Smooth muscle cell (in vitro differentiated cells): ENCODE measurements around the gene NEO1. TPM values are rescaled to one million over a fixed set of nuclear protein-coding genes. Genes with fewer than 3 reads are reported as not detected.

Source experiments
- DNase-seq: peaks from one replicate; lab custom pipeline; 2025; ENCODE audit not compliant: unreplicated experiment; lab: John Stamatoyannopoulos, UW
- H2AFZ ChIP-seq: fragments of 200-600 bp; sonication (generic); 2 replicates; pipeline ENCODE4 v1.6.0; 2016; ENCODE audit warnings: antibody characterized with exemption, low read depth, mild to moderate bottlenecking
- H3F3A ChIP-seq: fragments of 200-600 bp; sonication (generic); 2 replicates; pipeline ENCODE4 v1.6.0; 2017; ENCODE audit warnings: antibody characterized with exemption, low read depth
- H3K27ac ChIP-seq: fragments of 200-600 bp; sonication (generic); 2 replicates; pipeline ENCODE4 v1.5.1; 2016; ENCODE audit warnings: low read depth, mild to moderate bottlenecking
- H3K27me3 ChIP-seq: fragments of 200-600 bp; sonication (generic); 2 replicates; pipeline ENCODE4 v1.6.1; 2016; ENCODE audit warnings: low read depth, mild to moderate bottlenecking
- H3K36me3 ChIP-seq: fragments of 200-600 bp; sonication (generic); 2 replicates; pipeline ENCODE4 v1.5.1; 2016; ENCODE audit warnings: low read depth
- H3K4me1 ChIP-seq: fragments of 200-600 bp; sonication (generic); 2 replicates; pipeline ENCODE4 v1.5.1; 2016; ENCODE audit warnings: low read depth
- H3K4me2 ChIP-seq: fragments of 200-600 bp; sonication (generic); 2 replicates; pipeline ENCODE4 v1.6.0; 2016; ENCODE audit warnings: mild to moderate bottlenecking
- H3K4me3 ChIP-seq: fragments of 200-600 bp; sonication (generic); 2 replicates; pipeline ENCODE4 v1.5.1; 2016; ENCODE audit warnings: mild to moderate bottlenecking
- H3K79me2 ChIP-seq: fragments of 200-600 bp; sonication (generic); 2 replicates; pipeline ENCODE4 v1.6.0; 2016; ENCODE audit warnings: low read depth, mild to moderate bottlenecking
- H3K9ac ChIP-seq: fragments of 200-600 bp; sonication (generic); 2 replicates; pipeline ENCODE4 v1.6.0; 2016; ENCODE audit warnings: low read depth
- H3K9me3 ChIP-seq: fragments of 200-600 bp; sonication (generic); replicated peaks from 2 replicates; pipeline ENCODE4 v1.5.1; 2016; ENCODE audit warnings: low read depth
- H4K20me1 ChIP-seq: fragments of 200-600 bp; sonication (generic); 2 replicates; pipeline ENCODE4 v1.6.0; 2016; ENCODE audit warnings: low read depth
- CTCF ChIP-seq: fragments of 200-600 bp; sonication (generic); IDR thresholded peaks from 2 replicates; pipeline ENCODE4 v1.5.1; 2017; ENCODE audit warnings: borderline replicate concordance, mild to moderate bottlenecking, antibody characterized with exemption; ENCODE audit not compliant: insufficient read depth, poor library complexity, severe bottlenecking
- WGBS: methylation state at CpG from one replicate; pipeline ENCODE4 v1.1.7; 2016; ENCODE audit warnings: low lambda C conversion rate; 5-methylcytosine and 5-hydroxymethylcytosine counted together
- polyA plus RNA-seq: library from polyadenylated mRNA; unstranded; fragments of >200 nt; fragmentation: Nextera tagmentation; extraction: Ambion mirVana; gene quantifications from 2 replicates; pipeline ENCODE4 v1.2.1, GENCODE V29; 2016
- total RNA-seq: library from RNA; depleted of rRNA; stranded (reverse); fragments of >200 nt; gene quantifications from 2 replicates; pipeline ENCODE4 v1.2.3, GENCODE V29; 2014

NEO1 gene
- total and polyA plus RNA-seq, 2 experiments from 2014 or later, result 4.9 to 21.8 TPM

GRCh38 chr15:73346735-73347312 is 294.6 kb downstream of the NEO1 start:
- TF ChIP-seq CTCF, result no peak
- Histone ChIP-seq H3K4me1 (no peaks in the 10 kb centered on the region), H3K36me3 (no peaks in the 10 kb centered on the region), H3F3A (no peaks in the 10 kb centered on the region), H4K20me1 (no peaks in the 10 kb centered on the region), H3K4me2 (no peak overlapping the region), H3K27ac (no peak overlapping the region), H3K27me3 (peaks cover 4% of the 10 kb centered on the region), H3K4me3 (no peak overlapping the region), H3K9ac (no peak overlapping the region), H3K79me2 (no peaks in the 10 kb centered on the region), H2AFZ (no peak overlapping the region), H3K9me3 (no peaks in the 10 kb centered on the region)
- peak; percentile 6 for DNase-seq
- 43% methylated on average over 9 of the region's 9 CpGs for WGBS

GRCh38 chr15:73349191-73349590 is 296.9 kb downstream of the NEO1 start:
- Histone ChIP-seq H3K9ac (no peak overlapping the region), H3K4me3 (no peak overlapping the region), H3F3A (no peaks in the 10 kb centered on the region), H3K4me2 (no peak overlapping the region), H3K36me3 (no peaks in the 10 kb centered on the region), H3K27me3 (peaks cover 4% of the 10 kb centered on the region), H2AFZ (no peak overlapping the region), H3K27ac (no peak overlapping the region), H3K9me3 (no peaks in the 10 kb centered on the region), H3K79me2 (no peaks in the 10 kb centered on the region), H4K20me1 (no peaks in the 10 kb centered on the region), H3K4me1 (no peaks in the 10 kb centered on the region)
- no peak for DNase-seq
- no peak for TF ChIP-seq CTCF

GRCh38 chr15:73352082-73352481 is 299.8 kb downstream of the NEO1 start:
- H3K4me2 ChIP-seq, result no peak overlapping the region
- no peaks in the 10 kb centered on the region for H4K20me1 ChIP-seq
- WGBS, result 85% methylated on average over 10 of the region's 10 CpGs
- no peaks in the 10 kb centered on the region for H3K9me3 ChIP-seq
- no peak overlapping the region for H2AFZ ChIP-seq
- no peak for TF ChIP-seq CTCF
- no peaks in the 10 kb centered on the region for H3K79me2 ChIP-seq
- H3K9ac ChIP-seq, result no peak overlapping the region
- H3K36me3 ChIP-seq, result no peaks in the 10 kb centered on the region
- no peak overlapping the region for H3K27ac ChIP-seq
- no peaks in the 10 kb centered on the region for H3K4me1 ChIP-seq
- H3K27me3 ChIP-seq, result peaks cover 4% of the 10 kb centered on the region
- no peak overlapping the region for H3K4me3 ChIP-seq
- no peak for DNase-seq
- H3F3A ChIP-seq, result no peaks in the 10 kb centered on the region

- no peak overlapping the region for H3K9ac ChIP-seq
- H3K9me3 ChIP-seq, result no peaks in the 10 kb centered on the region
- H3K36me3 ChIP-seq, result no peaks in the 10 kb centered on the region
- no peaks in the 10 kb centered on the region for H3F3A ChIP-seq
- WGBS, result 69% methylated on average over 3 of the region's 3 CpGs
- DNase-seq, result no peak
- no peaks in the 10 kb centered on the region for H4K20me1 ChIP-seq
- no peaks in the 10 kb centered on the region for H3K79me2 ChIP-seq
- H3K4me1 ChIP-seq, result no peaks in the 10 kb centered on the region
- H3K4me2 ChIP-seq, result no peak overlapping the region
- peaks cover 4% of the 10 kb centered on the region for H3K27me3 ChIP-seq
- no peak overlapping the region for H2AFZ ChIP-seq
- no peak for TF ChIP-seq CTCF
- no peak overlapping the region for H3K27ac ChIP-seq
- H3K4me3 ChIP-seq, result no peak overlapping the region
Observed at GRCh38 chr15:73353734-73354133, 301.5 kb downstream of the NEO1 start.
